Caco-2 (cell line): ENCODE results near the gene CYB561. TPM values are rescaled to one million over a fixed set of nuclear protein-coding genes. Genes with fewer than 3 reads are reported as not detected.

Source experiments
- BruUV-seq: library from RNA; stranded (reverse); fragments of 400-500 nt; replicated peaks from 2 replicates; lab custom pipeline; 2021; lab: Mats Ljungman, UMichigan
- CTCF ChIA-PET: fragments of 300-600 bp; sonication (Branson Sonifier 250); formaldehyde crosslinking; loops from one replicate; lab custom pipeline; 2022; ENCODE audit warnings: antibody characterized with exemption; lab: Charles Lee
- POLR2A ChIA-PET: fragments of 300-600 bp; sonication (Branson Sonifier 250); formaldehyde crosslinking; loops from one replicate; lab custom pipeline; 2022; ENCODE audit warnings: antibody characterized with exemption; lab: Charles Lee
- DNase-seq, 2 experiments: peaks; one replicate each; pipeline versions ENCODE4 v3.0.0 to v3.0.0-alpha.2; 2020 to 2022
- H3K27me3 ChIP-seq: replicated peaks from 2 replicates; pipeline ENCODE4 v1.6.0; 2011; ENCODE audit warnings: low read length; ENCODE audit not compliant: control insufficient read depth, insufficient read depth
- H3K36me3 ChIP-seq: 2 replicates; pipeline ENCODE4 v1.5.1; 2011; ENCODE audit warnings: low read length; ENCODE audit not compliant: control insufficient read depth, insufficient read depth
- H3K4me1 ChIP-seq: fragments of 250-450 bp; sonication (Bioruptor Pico); 2 replicates; pipeline ENCODE4 v1.5.1; 2020; ENCODE audit warnings: mild to moderate bottlenecking
- H3K4me3 ChIP-seq: 2 replicates; pipeline ENCODE4 v1.5.1; 2011; ENCODE audit warnings: low read depth, mild to moderate bottlenecking, control low read depth, low read length
- H3K9me3 ChIP-seq: fragments of 250-450 bp; sonication (Bioruptor Pico); 2 replicates; pipeline ENCODE4 v1.5.1; 2020; ENCODE audit warnings: mild to moderate bottlenecking, moderate library complexity
- H3K27ac Mint-ChIP-seq: one replicate; pipeline ENCODE4 v1.8.0; 2022; ENCODE audit warnings: mixed read lengths; ENCODE audit not compliant: unreplicated experiment
- H3K27me3 Mint-ChIP-seq: one replicate; pipeline ENCODE4 v1.8.0; 2022; ENCODE audit warnings: mixed read lengths; ENCODE audit not compliant: insufficient read depth, unreplicated experiment
- H3K36me3 Mint-ChIP-seq: one replicate; pipeline ENCODE4 v1.8.0; 2022; ENCODE audit warnings: mild to moderate bottlenecking, mixed read lengths; ENCODE audit not compliant: insufficient read depth, unreplicated experiment
- H3K4me1 Mint-ChIP-seq: one replicate; pipeline ENCODE4 v1.8.0; 2022; ENCODE audit warnings: low read depth, mixed read lengths; ENCODE audit not compliant: unreplicated experiment
- H3K4me3 Mint-ChIP-seq: one replicate; pipeline ENCODE4 v1.8.0; 2022; ENCODE audit warnings: mild to moderate bottlenecking, moderate library complexity, mixed read lengths; ENCODE audit not compliant: unreplicated experiment
- H3K9me3 Mint-ChIP-seq: one replicate; pipeline ENCODE4 v1.8.0; 2022; ENCODE audit warnings: mixed read lengths; ENCODE audit not compliant: unreplicated experiment
- CTCF ChIP-seq, 2 experiments: fragments of 200-600 bp in 1 of 2; IDR thresholded peaks; 1 replicate in 1 of 2; 2 replicates in 1 of 2; pipeline versions ENCODE4 v1.5.1 to v1.8.0; 2011 to 2022; ENCODE audit warnings: antibody characterized with exemption in 1 of 2, control low read depth in 1 of 2, inconsistent platforms in 1 of 2, low read depth in 1 of 2, low read length in 1 of 2, mild to moderate bottlenecking in 1 of 2, moderate library complexity in 1 of 2; ENCODE audit not compliant: insufficient read depth in 1 of 2, severe bottlenecking in 1 of 2, unreplicated experiment in 1 of 2
- intact Hi-C: fragments of 100-400 bp; cut with micrococcal nuclease; formaldehyde crosslinking; loops from one replicate; pipeline ENCODE4 v1.10.0; 2022; ENCODE audit not compliant: unreplicated experiment
- total RNA-seq: library from RNA; stranded (reverse); gene quantifications from 2 replicates; pipeline ENCODE4 v1.2.3, GENCODE V29; 2022

CYB561 gene
- total RNA-seq, 1 experiment from 2014 or later, result 46.3 TPM

GRCh38 chr17:63464691-63465236, 18.7 kb upstream of the CYB561 start:
- Histone ChIP-seq H3K4me3 (no peak overlapping the region), H3K27me3 (no peaks in the 10 kb centered on the region), H3K9me3 (no peaks in the 10 kb centered on the region; the same call in 1 of the 2 replicates), H3K4me1 (peaks cover 5% of the 10 kb centered on the region; the same call in 1 of the 2 replicates), H3K36me3 (no peaks in the 10 kb centered on the region)
- intact Hi-C loops, result no loop called here
- Mint-ChIP-seq H3K27me3 (peaks cover 8% of the 10 kb centered on the region), H3K4me3 (no peak overlapping the region), H3K27ac (no peak overlapping the region), H3K36me3 (no peaks in the 10 kb centered on the region), H3K4me1 (peaks cover 4% of the 10 kb centered on the region), H3K9me3 (no peaks in the 10 kb centered on the region)
- no TSS peak for BruUV-seq
- no peak for DNase-seq
- TF ChIP-seq CTCF (IDR thresholded peaks at IDR 0.05; ENCODE audit: insufficient read depth in 1 of 2, low read depth in 1 of 2, low read length in 1 of 2, severe bottlenecking in 1 of 2, unreplicated experiment in 1 of 2), result no peak
- ChIA-PET CTCF (no interaction called here), POLR2A (no interaction called here)

GRCh38 chr17:63463771-63464170, 17.7 kb upstream of the CYB561 start:
- no peak for DNase-seq
- TF ChIP-seq CTCF (IDR thresholded peaks at IDR 0.05; ENCODE audit: insufficient read depth in 1 of 2, low read depth in 1 of 2, low read length in 1 of 2, severe bottlenecking in 1 of 2, unreplicated experiment in 1 of 2), result no peak
- BruUV-seq, result no TSS peak
- no peaks in the 10 kb centered on the region for H3K36me3 ChIP-seq
- intact Hi-C loops, result no loop called here
- no peak overlapping the region for H3K27ac Mint-ChIP-seq
- no peaks in the 10 kb centered on the region; the same call in 1 of the 2 replicates for H3K9me3 ChIP-seq
- H3K27me3 ChIP-seq, result no peaks in the 10 kb centered on the region
- H3K4me3 ChIP-seq, result no peak overlapping the region
- peaks cover 8% of the 10 kb centered on the region for H3K27me3 Mint-ChIP-seq
- POLR2A ChIA-PET, result no interaction called here
- H3K4me1 Mint-ChIP-seq, result peaks cover 5% of the 10 kb centered on the region
- peaks cover 5% of the 10 kb centered on the region; the same call in 1 of the 2 replicates for H3K4me1 ChIP-seq
- no peaks in the 10 kb centered on the region for H3K36me3 Mint-ChIP-seq
- CTCF ChIA-PET, result no interaction called here
- H3K4me3 Mint-ChIP-seq, result no peak overlapping the region
- H3K9me3 Mint-ChIP-seq, result no peaks in the 10 kb centered on the region

DNA sequence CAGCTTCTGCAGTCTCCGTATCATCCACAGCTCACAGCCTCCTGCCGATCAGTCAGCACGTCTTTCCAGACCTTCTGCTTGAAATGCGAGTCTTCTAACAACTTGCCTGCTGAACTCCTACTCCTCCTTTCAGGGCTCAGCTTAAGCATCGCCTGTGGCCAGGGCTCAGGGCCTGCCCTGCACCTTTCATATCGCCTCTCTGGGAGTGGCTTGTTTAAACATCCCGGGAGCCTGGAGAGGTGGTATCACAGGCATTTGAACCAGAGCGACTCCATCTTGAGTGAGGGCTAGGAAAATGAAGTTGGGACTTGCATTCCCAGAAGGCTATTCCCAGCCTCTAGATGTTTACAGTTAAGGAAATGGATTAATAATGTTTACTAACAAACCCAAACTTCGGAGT, 13.9 kb upstream of the CYB561 start:
- ChIA-PET POLR2A (no interaction called here), CTCF (interaction anchor here (0.6 to 1.0 kb wide), 3 partner anchors 12 to 152 kb away, joined by 3 to 5 read pairs (median 4); no protein-coding TSS in a partner anchor)
- intact Hi-C loops, result no loop called here
- Mint-ChIP-seq H3K4me1 (peaks cover 5% of the 10 kb centered on the region), H3K36me3 (no peaks in the 10 kb centered on the region), H3K27me3 (peaks cover 5% of the 10 kb centered on the region), H3K9me3 (no peaks in the 10 kb centered on the region), H3K27ac (no peak overlapping the region), H3K4me3 (no peak overlapping the region)
- Histone ChIP-seq H3K27me3 (no peaks in the 10 kb centered on the region), H3K36me3 (no peaks in the 10 kb centered on the region), H3K4me3 (no peak overlapping the region), H3K4me1 (peaks cover 5% of the 10 kb centered on the region; the same call in 1 of the 2 replicates), H3K9me3 (no peaks in the 10 kb centered on the region)
- DNase-seq, result no peak
- no peak for TF ChIP-seq CTCF (IDR thresholded peaks at IDR 0.05; ENCODE audit: insufficient read depth in 1 of 2, low read depth in 1 of 2, low read length in 1 of 2, severe bottlenecking in 1 of 2, unreplicated experiment in 1 of 2)
- no TSS peak for BruUV-seq
